ENCODE results near the gene GRID2. TPM values are rescaled to one million over a fixed set of nuclear protein-coding genes. Genes with fewer than 3 reads are reported as not detected.

The GRID2 gene
- total RNA-seq, 1 donor from 2014 or later: not detected

DNA sequence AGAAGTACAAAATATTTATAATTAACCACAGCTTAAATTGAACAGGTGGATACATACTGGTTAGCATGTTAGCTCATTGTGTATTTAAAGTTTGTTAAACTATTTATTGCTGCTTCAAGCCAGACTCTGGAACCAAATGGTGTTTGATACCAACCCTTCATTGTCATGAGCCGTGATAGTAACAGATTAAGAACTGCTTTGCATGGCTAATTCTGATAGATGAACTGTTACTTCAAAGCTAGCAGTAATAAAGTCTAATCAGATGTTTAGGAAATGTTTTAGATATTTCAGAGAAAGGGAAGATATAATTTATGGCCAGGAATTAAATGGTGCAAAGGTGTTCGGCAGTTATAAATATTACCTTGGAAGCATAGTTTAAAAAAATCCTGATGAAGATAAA lies 848.7 kb downstream of the GRID2 start:
- no peak overlapping the region for H3K27ac ChIP-seq
- H3K4me1 ChIP-seq: no peaks in the 10 kb centered on the region
- H3K9me3 ChIP-seq: no peaks in the 10 kb centered on the region
- H3K4me3 ChIP-seq: no peak overlapping the region
- no peaks in the 10 kb centered on the region for H3K36me3 ChIP-seq
- no peak for DNase-seq (ENCODE audit: extremely low spot score in 2 of 2)
- H3K27me3 ChIP-seq: no peaks in the 10 kb centered on the region
- TF ChIP-seq, protein P1, sequence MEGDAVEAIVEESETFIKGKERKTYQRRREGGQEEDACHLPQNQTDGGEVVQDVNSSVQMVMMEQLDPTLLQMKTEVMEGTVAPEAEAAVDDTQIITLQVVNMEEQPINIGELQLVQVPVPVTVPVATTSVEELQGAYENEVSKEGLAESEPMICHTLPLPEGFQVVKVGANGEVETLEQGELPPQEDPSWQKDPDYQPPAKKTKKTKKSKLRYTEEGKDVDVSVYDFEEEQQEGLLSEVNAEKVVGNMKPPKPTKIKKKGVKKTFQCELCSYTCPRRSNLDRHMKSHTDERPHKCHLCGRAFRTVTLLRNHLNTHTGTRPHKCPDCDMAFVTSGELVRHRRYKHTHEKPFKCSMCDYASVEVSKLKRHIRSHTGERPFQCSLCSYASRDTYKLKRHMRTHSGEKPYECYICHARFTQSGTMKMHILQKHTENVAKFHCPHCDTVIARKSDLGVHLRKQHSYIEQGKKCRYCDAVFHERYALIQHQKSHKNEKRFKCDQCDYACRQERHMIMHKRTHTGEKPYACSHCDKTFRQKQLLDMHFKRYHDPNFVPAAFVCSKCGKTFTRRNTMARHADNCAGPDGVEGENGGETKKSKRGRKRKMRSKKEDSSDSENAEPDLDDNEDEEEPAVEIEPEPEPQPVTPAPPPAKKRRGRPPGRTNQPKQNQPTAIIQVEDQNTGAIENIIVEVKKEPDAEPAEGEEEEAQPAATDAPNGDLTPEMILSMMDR (IDR thresholded peaks at IDR 0.05): no peak
- no peak for TF ChIP-seq POLR2AphosphoS5 (IDR thresholded peaks at IDR 0.05; ENCODE audit: insufficient read depth in 1 of 2, low read depth in 1 of 2)
- TF ChIP-seq POLR2A (IDR thresholded peaks at IDR 0.05): no peak
- intact Hi-C loops (cut with DNase I): no loop called here

DNA sequence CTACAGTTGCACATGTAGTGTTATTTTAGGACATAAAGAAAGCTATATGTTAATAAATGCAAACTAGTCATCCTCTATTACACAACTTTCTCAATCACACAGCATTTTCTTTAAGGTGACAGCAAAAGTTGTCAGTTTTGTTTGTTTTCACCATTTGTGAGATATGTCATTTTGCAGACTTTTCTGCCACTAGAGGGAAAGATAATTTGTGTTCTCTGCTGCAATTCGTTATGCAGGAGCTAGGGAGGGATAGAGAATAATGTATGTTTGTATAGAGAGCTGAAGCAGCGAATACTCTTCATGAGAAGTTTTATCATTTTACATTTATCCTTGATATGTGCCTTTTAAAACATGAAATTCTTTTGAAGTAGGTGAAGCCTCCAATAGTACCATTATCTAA lies 854.2 kb downstream of the GRID2 start:
- Histone ChIP-seq H3K4me1 (no peaks in the 10 kb centered on the region), H3K4me3 (no peak overlapping the region), H3K27ac (no peak overlapping the region), H3K9me3 (no peaks in the 10 kb centered on the region), H3K36me3 (no peaks in the 10 kb centered on the region), H3K27me3 (no peaks in the 10 kb centered on the region)
- intact Hi-C loops (cut with DNase I): no loop called here
- no peak for DNase-seq (ENCODE audit: extremely low spot score in 2 of 2)
- TF ChIP-seq POLR2AphosphoS5 (IDR thresholded peaks at IDR 0.05; ENCODE audit: insufficient read depth in 1 of 2, low read depth in 1 of 2): no peak
- no peak for TF ChIP-seq POLR2A (IDR thresholded peaks at IDR 0.05)
- TF ChIP-seq, protein P1 (IDR thresholded peaks at IDR 0.05): no peak

DNA sequence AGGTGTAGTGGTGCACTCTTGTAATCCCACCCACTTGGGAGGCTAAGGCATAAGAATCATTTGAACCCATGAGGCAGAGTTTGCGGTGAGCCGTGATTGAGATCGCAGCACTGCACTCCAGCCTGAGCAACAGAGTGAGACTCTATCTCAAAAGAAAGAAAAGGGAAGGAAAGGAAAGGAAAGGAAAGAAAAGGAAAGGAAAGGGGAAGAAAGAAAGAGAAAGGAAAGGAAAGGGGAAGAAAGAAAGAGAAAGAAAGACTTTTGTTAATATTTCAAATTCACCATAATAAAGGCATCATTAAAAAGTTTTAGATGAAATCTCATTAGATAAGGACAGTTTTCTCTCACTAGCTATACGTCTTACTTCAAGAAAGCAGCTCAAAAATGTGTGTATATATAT lies 864.3 kb downstream of the GRID2 start:
- intact Hi-C loops (cut with DNase I): no loop called here
- no peak overlapping the region for H3K27ac ChIP-seq
- H3K9me3 ChIP-seq: no peaks in the 10 kb centered on the region
- H3K36me3 ChIP-seq: no peaks in the 10 kb centered on the region
- TF ChIP-seq POLR2A (IDR thresholded peaks at IDR 0.05): no peak
- TF ChIP-seq, protein P1 (IDR thresholded peaks at IDR 0.05): no peak
- TF ChIP-seq POLR2AphosphoS5 (IDR thresholded peaks at IDR 0.05; ENCODE audit: insufficient read depth in 1 of 2, low read depth in 1 of 2): no peak
- no peak overlapping the region for H3K4me3 ChIP-seq
- no peak for DNase-seq (ENCODE audit: extremely low spot score in 2 of 2)
- no peaks in the 10 kb centered on the region for H3K4me1 ChIP-seq
- H3K27me3 ChIP-seq: no peaks in the 10 kb centered on the region

DNA sequence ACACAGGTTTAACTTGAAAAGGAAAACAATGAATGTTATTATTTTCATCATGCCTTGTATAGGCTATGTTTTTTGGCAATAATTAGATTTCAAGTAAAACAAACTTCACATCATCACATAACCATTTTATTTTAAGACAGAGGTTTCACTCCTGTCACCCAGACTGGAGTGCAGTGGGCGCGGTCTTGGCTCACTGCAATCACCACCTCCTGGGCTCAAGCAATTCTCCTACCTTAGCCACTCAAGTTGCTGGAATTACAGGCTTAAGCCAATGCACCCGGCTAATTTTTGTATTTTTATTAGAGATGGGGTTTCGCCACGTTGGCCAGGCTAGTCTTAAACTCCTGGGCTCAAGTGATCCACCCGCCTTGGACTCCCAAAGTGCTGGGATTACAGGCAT lies 866.2 kb downstream of the GRID2 start:
- intact Hi-C loops (cut with DNase I): no loop called here
- no peak for DNase-seq (ENCODE audit: extremely low spot score in 2 of 2)
- no peaks in the 10 kb centered on the region for H3K36me3 ChIP-seq

DNA sequence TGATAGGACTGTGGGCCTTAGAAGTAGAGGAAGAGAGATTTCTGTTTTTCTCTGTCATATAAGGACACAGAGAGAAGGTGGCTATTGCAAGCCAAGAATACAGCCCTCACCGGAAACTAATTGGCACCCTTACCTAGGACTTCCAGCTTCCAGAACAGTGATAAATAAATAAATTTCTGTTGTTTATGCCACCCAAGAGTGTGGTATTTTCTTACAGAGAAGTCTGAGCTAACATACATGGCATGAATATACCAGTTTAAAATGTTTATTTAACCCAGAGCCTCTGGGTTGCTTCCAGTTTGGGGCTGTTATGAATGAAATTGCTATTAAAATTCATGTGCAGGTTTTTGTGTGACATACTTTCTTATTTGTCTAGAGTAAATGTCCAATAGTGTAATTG lies 870.8 kb downstream of the GRID2 start:
- Histone ChIP-seq H3K4me3 (no peak overlapping the region), H3K36me3 (no peaks in the 10 kb centered on the region), H3K9me3 (no peaks in the 10 kb centered on the region), H3K27me3 (no peaks in the 10 kb centered on the region), H3K27ac (no peak overlapping the region), H3K4me1 (no peaks in the 10 kb centered on the region)
- intact Hi-C loops (cut with DNase I): no loop called here
- no peak for DNase-seq (ENCODE audit: extremely low spot score in 2 of 2)
- TF ChIP-seq POLR2A (IDR thresholded peaks at IDR 0.05): no peak
- no peak for TF ChIP-seq POLR2AphosphoS5 (IDR thresholded peaks at IDR 0.05; ENCODE audit: insufficient read depth in 1 of 2, low read depth in 1 of 2)

More for the DNA sequence above, 866.2 kb downstream of the GRID2 start:
- Histone ChIP-seq H3K4me3 (no peak overlapping the region), H3K9me3 (no peaks in the 10 kb centered on the region), H3K27ac (no peak overlapping the region), H3K27me3 (no peaks in the 10 kb centered on the region), H3K4me1 (no peaks in the 10 kb centered on the region)
- TF ChIP-seq POLR2A (IDR thresholded peaks at IDR 0.05) (no peak), POLR2AphosphoS5 (IDR thresholded peaks at IDR 0.05; ENCODE audit: insufficient read depth in 1 of 2, low read depth in 1 of 2) (no peak)
- TF ChIP-seq, protein P1 (IDR thresholded peaks at IDR 0.05): no peak
